Measurements from ENCODE around the gene OLA1. TPM values are rescaled to one million over a fixed set of nuclear protein-coding genes. Genes with fewer than 3 reads are reported as not detected.

Gene OLA1
- total RNA-seq, 1 experiment from 2014 or later, result 263 TPM

DNA sequence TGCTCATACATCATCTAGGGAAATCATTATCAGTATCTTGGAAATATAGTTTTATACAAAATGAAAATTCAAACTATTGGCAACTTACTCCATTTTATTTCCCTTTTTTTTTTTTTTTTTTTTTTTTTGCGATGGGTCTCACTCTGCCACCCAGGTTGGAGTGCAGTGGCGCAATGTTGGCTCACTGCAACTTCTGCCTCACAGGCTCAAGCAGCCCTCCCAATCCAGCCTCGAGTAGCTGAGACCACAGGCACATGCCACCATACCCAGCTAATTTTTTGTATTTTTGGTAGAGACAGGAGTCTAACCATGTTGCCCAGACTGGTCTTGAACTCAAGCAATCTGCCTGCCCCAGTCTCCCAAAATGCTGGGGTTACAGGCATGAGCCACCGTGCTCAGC, 29.0 kb downstream of the OLA1 start:
- no peaks in the 10 kb centered on the region for H3K27me3 ChIP-seq (ENCODE audit: insufficient read depth, low read depth)
- TF ChIP-seq EZH2 (IDR thresholded peaks at IDR 0.05; ENCODE audit: low read depth) (no peak), CTCF (conservative IDR thresholded peaks at IDR 0.05) (no peak)
- CTCF ChIA-PET, result interaction anchor here (0.7 kb wide), 1 partner anchor 102 kb away, joined by 9 read pairs; no protein-coding TSS in a partner anchor
- peaks cover 48% of the 10 kb centered on the region for H3K36me3 ChIP-seq (ENCODE audit: low read depth)
- no peak overlapping the region for H3K27ac ChIP-seq
- POLR2A ChIA-PET (ENCODE audit: unreplicated experiment), result interaction anchor here (0.5 kb wide), 1 partner anchor 13 kb away, joined by 3 read pairs; no protein-coding TSS in a partner anchor
- H3K79me2 ChIP-seq (ENCODE audit: low read depth), result peaks cover 88% of the 10 kb centered on the region
- no TSS peak for BruUV-seq (replicated peaks)
- H4K20me1 ChIP-seq (ENCODE audit: insufficient read depth), result peaks cover 31% of the 10 kb centered on the region
- intact Hi-C loops (cut with micrococcal nuclease; ENCODE audit: unreplicated experiment), result no loop called here
- no peak overlapping the region for H2AFZ ChIP-seq
- H3K9me2 ChIP-seq (ENCODE audit: insufficient read depth), result no peaks in the 10 kb centered on the region
- H3K4me2 ChIP-seq, result no peak overlapping the region
- no peaks in the 10 kb centered on the region for H3K9me3 ChIP-seq (ENCODE audit: insufficient read depth, low read depth)
- H3K4me1 ChIP-seq (replicated peaks; ENCODE audit: insufficient read depth), result no peaks in the 10 kb centered on the region
- no peak for DNase-seq
- H3F3A ChIP-seq (ENCODE audit: insufficient read depth, low read depth), result peaks cover 3% of the 10 kb centered on the region; the same call in 1 of the 2 replicates
- H3K4me3 ChIP-seq, result no peak overlapping the region

- no peak for DNase-seq
- no TSS peak for BruUV-seq (replicated peaks)
- H4K20me1 ChIP-seq (ENCODE audit: insufficient read depth), result peaks cover 31% of the 10 kb centered on the region
- H3K4me3 ChIP-seq, result no peak overlapping the region
- ChIA-PET POLR2A (ENCODE audit: unreplicated experiment) (interaction anchor here (0.5 kb wide), 1 partner anchor 12 kb away, joined by 3 read pairs; no protein-coding TSS in a partner anchor), CTCF (no interaction called here)
- no peaks in the 10 kb centered on the region for H3K9me2 ChIP-seq (ENCODE audit: insufficient read depth)
- no peaks in the 10 kb centered on the region for H3K4me1 ChIP-seq (replicated peaks; ENCODE audit: insufficient read depth)
- no peak overlapping the region for H3K27ac ChIP-seq
- no peaks in the 10 kb centered on the region for H3F3A ChIP-seq (ENCODE audit: insufficient read depth, low read depth)
- no peak overlapping the region for H2AFZ ChIP-seq
- no peaks in the 10 kb centered on the region for H3K9me3 ChIP-seq (ENCODE audit: insufficient read depth, low read depth)
- TF ChIP-seq CTCF (conservative IDR thresholded peaks at IDR 0.05) (no peak), EZH2 (IDR thresholded peaks at IDR 0.05; ENCODE audit: low read depth) (no peak)
- H3K79me2 ChIP-seq (ENCODE audit: low read depth), result peaks cover 87% of the 10 kb centered on the region
- intact Hi-C loops (cut with micrococcal nuclease; ENCODE audit: unreplicated experiment), result no loop called here
- no peak overlapping the region for H3K4me2 ChIP-seq
- no peaks in the 10 kb centered on the region for H3K27me3 ChIP-seq (ENCODE audit: insufficient read depth, low read depth)
- peaks cover 45% of the 10 kb centered on the region for H3K36me3 ChIP-seq (ENCODE audit: low read depth)
Measured at GRCh38 chr2:174218773-174219172, 29.6 kb downstream of the OLA1 start.

DNA sequence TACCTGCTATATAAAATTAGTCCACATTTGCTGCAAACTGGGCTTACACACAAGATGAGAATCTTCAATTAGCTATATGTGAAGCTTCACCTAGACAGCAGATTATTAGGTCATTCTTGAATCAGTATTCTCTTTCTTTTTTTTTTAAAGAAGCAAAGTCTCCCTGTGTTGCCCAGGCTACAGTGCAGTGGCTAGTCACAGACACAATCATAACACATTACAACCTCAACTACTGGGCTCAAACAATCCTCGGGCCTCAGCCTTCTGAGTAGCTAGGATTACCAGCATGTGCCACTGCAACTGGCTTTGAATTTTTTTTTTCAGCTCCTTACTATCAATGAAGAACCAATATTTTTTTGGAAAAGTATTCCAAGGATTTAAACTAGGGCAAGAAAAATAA, 30.5 kb downstream of the OLA1 start:
- no TSS peak for BruUV-seq (replicated peaks)
- POLR2A ChIA-PET (ENCODE audit: unreplicated experiment), result no interaction called here
- H4K20me1 ChIP-seq (ENCODE audit: insufficient read depth), result peaks cover 37% of the 10 kb centered on the region
- H3K9me3 ChIP-seq (ENCODE audit: insufficient read depth, low read depth), result no peaks in the 10 kb centered on the region
- H3K4me1 ChIP-seq (replicated peaks; ENCODE audit: insufficient read depth), result no peaks in the 10 kb centered on the region
- H3K4me2 ChIP-seq, result no peak overlapping the region
- H3K4me3 ChIP-seq, result no peak overlapping the region
- H3K36me3 ChIP-seq (ENCODE audit: low read depth), result peaks cover 36% of the 10 kb centered on the region
- H3F3A ChIP-seq (ENCODE audit: insufficient read depth, low read depth), result no peaks in the 10 kb centered on the region
- peaks cover 85% of the 10 kb centered on the region for H3K79me2 ChIP-seq (ENCODE audit: low read depth)
- no peaks in the 10 kb centered on the region for H3K27me3 ChIP-seq (ENCODE audit: insufficient read depth, low read depth)
- TF ChIP-seq CTCF (conservative IDR thresholded peaks at IDR 0.05), result no peak
- no peak for TF ChIP-seq EZH2 (IDR thresholded peaks at IDR 0.05; ENCODE audit: low read depth)
- H2AFZ ChIP-seq, result no peak overlapping the region
- CTCF ChIA-PET, result no interaction called here
- DNase-seq, result no peak
- intact Hi-C loops (cut with micrococcal nuclease; ENCODE audit: unreplicated experiment), result no loop called here
- H3K9me2 ChIP-seq (ENCODE audit: insufficient read depth), result no peaks in the 10 kb centered on the region
- H3K27ac ChIP-seq, result 0 out of 2 replicates have a peak overlapping the region, but pooled peaks have one; percentile 1

Data from PC-9 (cell line).